OCI-LY3 (cell line): Measurements from ENCODE around the gene FRMD1.

Experiments used
- H2AFZ ChIP-seq: fragments of 200-600, 300-600 bp; shearing (Covaris generic); 2 replicates; pipeline ENCODE4 v1.6.0; 2014; ENCODE audit warnings: antibody characterized with exemption, low read depth, low read length
- H3K27ac ChIP-seq: fragments of 200-600, 300-600 bp; sonication (generic); 2 replicates; pipeline ENCODE4 v1.5.1; 2014; ENCODE audit warnings: mild to moderate bottlenecking, low read length, moderate library complexity, mixed read lengths
- H3K27me3 ChIP-seq: fragments of 200-600, 300-600 bp; sonication (generic); 2 replicates; pipeline ENCODE4 v1.6.1; 2014; ENCODE audit warnings: low read depth, low read length, mixed read lengths
- H3K36me3 ChIP-seq: fragments of 200-600, 300-600 bp; sonication (generic); replicated peaks from 2 replicates; pipeline ENCODE3; 2014; ENCODE audit warnings: low read depth, low read length, mixed read lengths
- H3K4me1 ChIP-seq: fragments of 300-600, 200-600 bp; sonication (generic); 2 replicates; pipeline ENCODE4 v1.6.1; 2014; ENCODE audit warnings: low read length, mixed read lengths
- H3K4me2 ChIP-seq: fragments of 200-600, 300-600 bp; sonication (generic); 2 replicates; pipeline ENCODE4 v1.6.1; 2014; ENCODE audit warnings: low read length, mixed read lengths
- H3K4me3 ChIP-seq: fragments of 300-600, 200-600 bp; sonication (generic); 2 replicates; pipeline ENCODE4 v1.5.1; 2014; ENCODE audit warnings: antibody characterized with exemption, mild to moderate bottlenecking, low read length, moderate library complexity
- H3K79me2 ChIP-seq: fragments of 300-600, 200-600 bp; shearing (Covaris generic); 2 replicates; pipeline ENCODE4 v1.6.1; 2014; ENCODE audit warnings: mild to moderate bottlenecking, low read length, mixed read lengths
- H3K9ac ChIP-seq: fragments of 300-600, 200-600 bp; shearing (Covaris generic); 2 replicates; pipeline ENCODE4 v1.6.0; 2014; ENCODE audit warnings: mild to moderate bottlenecking, low read length, moderate library complexity
- H3K9me3 ChIP-seq: fragments of 200-600, 300-600 bp; shearing (Covaris generic); 2 replicates; pipeline ENCODE4 v1.6.1; 2014; ENCODE audit warnings: low read length, mixed read lengths; ENCODE audit not compliant: insufficient read depth
- H4K20me1 ChIP-seq: fragments of 200-600, 300-600 bp; sonication (generic); 2 replicates; pipeline ENCODE4 v1.6.1; 2016; ENCODE audit warnings: low read length, mixed read lengths; ENCODE audit not compliant: insufficient read depth
- EZH2phosphoT487 ChIP-seq: fragments of 200-600 bp; shearing (Covaris generic); IDR thresholded peaks from 2 replicates; pipeline ENCODE4 v1.6.1; 2018; ENCODE audit warnings: antibody characterized with exemption, mixed run types, low read depth
- TF ChIP-seq, protein P1 (sequence below): fragments of 200-600, 300-600 bp; sonication (generic); IDR thresholded peaks from 2 replicates; pipeline ENCODE4 v1.5.1; 2014; ENCODE audit warnings: antibody characterized with exemption, low read length, low read depth

FRMD1 gene

DNA sequence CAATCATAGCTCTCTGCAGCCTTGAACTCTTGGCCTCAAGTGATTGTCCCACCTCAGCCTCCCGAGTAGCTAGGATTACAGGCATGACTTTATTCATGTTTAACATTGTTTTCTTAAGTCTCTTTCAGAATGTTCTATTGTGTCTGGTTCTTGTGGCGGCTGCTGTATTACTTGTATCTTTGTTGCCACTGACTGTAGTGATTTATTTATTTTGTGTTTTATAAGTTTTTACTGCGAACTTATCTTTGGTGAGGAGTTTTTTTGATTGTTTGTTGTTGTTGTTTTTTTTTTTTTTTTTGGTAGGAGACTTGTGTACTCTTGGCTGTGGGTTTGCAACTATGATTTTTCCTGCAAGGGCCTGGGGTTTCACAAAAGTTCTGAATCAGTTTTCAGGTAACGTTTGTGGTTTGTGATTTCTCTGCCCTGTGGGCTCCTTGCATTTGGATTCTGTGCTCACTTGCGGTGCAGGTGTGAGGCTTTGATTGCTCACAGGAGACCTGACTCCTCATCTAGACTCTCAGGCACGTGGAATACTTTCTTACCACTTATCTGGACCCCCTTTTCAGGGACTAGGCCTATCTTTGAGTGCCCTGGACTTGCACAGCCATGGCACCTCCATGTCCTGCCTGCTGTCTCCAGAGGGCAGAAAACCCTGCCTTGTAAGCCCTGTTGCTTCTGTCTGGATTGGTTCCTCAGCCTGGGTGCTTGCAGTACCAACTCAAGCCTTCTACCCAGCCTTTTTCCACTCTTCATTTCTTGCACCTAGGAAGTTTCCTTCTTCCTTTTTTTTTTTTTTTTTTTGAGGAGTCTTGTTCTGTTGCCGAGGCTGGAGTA is 56.3 kb downstream of the FRMD1 start:
- Histone ChIP-seq H3K4me3 (no peak overlapping the region), H3K4me2 (no peak overlapping the region)

DNA sequence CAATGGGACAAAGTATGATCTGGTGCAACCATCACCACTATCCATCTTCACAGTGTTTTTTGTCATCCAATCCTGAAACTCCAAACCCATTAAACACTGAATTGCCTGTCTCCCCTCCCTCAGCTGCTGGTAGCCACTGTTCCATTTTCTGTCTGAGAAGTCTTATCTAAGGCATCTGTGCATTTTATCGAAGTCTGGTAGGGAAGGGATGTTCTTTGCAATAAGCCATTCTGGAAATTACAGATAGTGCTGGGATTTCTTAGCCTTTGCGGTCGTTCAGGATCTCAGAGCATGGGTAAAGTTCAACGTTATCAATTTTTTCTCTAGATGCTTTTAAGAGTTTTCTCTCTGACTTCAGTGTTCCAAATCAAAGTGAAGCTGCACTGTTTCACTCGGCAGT is 57.4 kb downstream of the FRMD1 start:
- no peaks in the 10 kb centered on the region for H3K27me3 ChIP-seq
- H3K27ac ChIP-seq = no peak overlapping the region
- no peak overlapping the region for H2AFZ ChIP-seq
- peaks cover 9% of the 10 kb centered on the region for H3K4me1 ChIP-seq
- no peak overlapping the region for H3K4me3 ChIP-seq
- H3K4me2 ChIP-seq = no peak overlapping the region
- H3K9ac ChIP-seq = no peak overlapping the region
- H4K20me1 ChIP-seq = no peaks in the 10 kb centered on the region
- H3K79me2 ChIP-seq = no peaks in the 10 kb centered on the region
- TF ChIP-seq EZH2phosphoT487 = no peak
- TF ChIP-seq, protein P1, sequence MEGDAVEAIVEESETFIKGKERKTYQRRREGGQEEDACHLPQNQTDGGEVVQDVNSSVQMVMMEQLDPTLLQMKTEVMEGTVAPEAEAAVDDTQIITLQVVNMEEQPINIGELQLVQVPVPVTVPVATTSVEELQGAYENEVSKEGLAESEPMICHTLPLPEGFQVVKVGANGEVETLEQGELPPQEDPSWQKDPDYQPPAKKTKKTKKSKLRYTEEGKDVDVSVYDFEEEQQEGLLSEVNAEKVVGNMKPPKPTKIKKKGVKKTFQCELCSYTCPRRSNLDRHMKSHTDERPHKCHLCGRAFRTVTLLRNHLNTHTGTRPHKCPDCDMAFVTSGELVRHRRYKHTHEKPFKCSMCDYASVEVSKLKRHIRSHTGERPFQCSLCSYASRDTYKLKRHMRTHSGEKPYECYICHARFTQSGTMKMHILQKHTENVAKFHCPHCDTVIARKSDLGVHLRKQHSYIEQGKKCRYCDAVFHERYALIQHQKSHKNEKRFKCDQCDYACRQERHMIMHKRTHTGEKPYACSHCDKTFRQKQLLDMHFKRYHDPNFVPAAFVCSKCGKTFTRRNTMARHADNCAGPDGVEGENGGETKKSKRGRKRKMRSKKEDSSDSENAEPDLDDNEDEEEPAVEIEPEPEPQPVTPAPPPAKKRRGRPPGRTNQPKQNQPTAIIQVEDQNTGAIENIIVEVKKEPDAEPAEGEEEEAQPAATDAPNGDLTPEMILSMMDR = no peak
- no peaks in the 10 kb centered on the region for H3K36me3 ChIP-seq
- no peaks in the 10 kb centered on the region for H3K9me3 ChIP-seq

More for the DNA sequence above, 56.3 kb downstream of the FRMD1 start:
- no peak overlapping the region for H3K27ac ChIP-seq
- no peak overlapping the region for H2AFZ ChIP-seq
- peaks cover 9% of the 10 kb centered on the region for H3K4me1 ChIP-seq
- TF ChIP-seq, protein P1 = no peak
- no peak for TF ChIP-seq EZH2phosphoT487
- H3K79me2 ChIP-seq = no peaks in the 10 kb centered on the region
- H3K27me3 ChIP-seq = no peaks in the 10 kb centered on the region
- no peaks in the 10 kb centered on the region for H3K36me3 ChIP-seq
- H3K9ac ChIP-seq = no peak overlapping the region
- H4K20me1 ChIP-seq = no peaks in the 10 kb centered on the region
- H3K9me3 ChIP-seq = no peaks in the 10 kb centered on the region

DNA sequence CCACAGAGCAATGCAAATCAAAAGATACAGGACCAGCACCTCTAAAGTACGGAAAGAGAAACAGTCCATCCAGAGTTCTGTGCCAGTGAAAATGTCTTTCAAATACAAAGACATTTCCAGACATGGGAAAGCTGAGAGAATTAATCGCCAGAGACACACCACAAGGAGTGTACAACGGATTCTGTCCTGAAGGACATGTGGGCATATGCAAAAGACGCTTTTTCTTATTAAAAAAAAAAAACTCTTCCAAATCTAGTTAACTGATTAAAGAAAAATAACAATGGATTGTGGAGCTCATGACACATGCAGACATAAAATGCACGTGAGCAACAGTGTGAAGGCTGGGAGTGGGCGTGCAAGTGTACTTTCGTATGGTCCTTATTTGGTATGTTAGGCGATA is 58.8 kb downstream of the FRMD1 start:
- Histone ChIP-seq H3K4me2 (no peak overlapping the region), H3K79me2 (no peaks in the 10 kb centered on the region), H3K27me3 (no peaks in the 10 kb centered on the region), H2AFZ (no peak overlapping the region), H3K9ac (no peak overlapping the region), H3K4me3 (no peak overlapping the region), H3K9me3 (no peaks in the 10 kb centered on the region), H3K4me1 (no peaks in the 10 kb centered on the region; the same call in 1 of the 2 replicates), H3K36me3 (no peaks in the 10 kb centered on the region), H3K27ac (no peak overlapping the region), H4K20me1 (no peaks in the 10 kb centered on the region)
- TF ChIP-seq EZH2phosphoT487 = no peak
- TF ChIP-seq, protein P1 = no peak

DNA sequence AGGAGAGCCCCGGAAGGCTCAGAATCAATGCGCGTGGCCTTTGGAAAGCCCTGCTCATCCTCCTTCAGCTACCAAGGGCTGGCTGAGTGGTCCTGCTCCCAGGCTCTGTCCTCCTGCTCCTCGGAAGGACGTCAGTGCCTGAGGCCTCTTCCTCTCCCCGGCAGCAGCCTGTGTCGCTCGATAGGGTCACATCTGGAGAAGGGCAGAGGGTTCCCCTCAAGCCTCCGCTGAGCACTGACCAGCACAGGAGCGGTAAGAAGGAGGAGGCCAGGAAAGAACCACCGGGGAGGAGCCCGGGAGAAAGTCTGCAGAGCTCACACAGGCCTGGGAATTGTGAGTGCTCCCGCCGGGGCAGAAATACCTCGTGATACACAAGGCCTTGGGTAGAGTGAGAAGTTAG is 60.3 kb downstream of the FRMD1 start:
- Histone ChIP-seq H3K4me1 (peaks cover under 1% of the 10 kb centered on the region; the same call in 1 of the 2 replicates), H3K27me3 (no peaks in the 10 kb centered on the region), H3K27ac (no peak overlapping the region), H3K36me3 (no peaks in the 10 kb centered on the region), H3K4me3 (no peak overlapping the region), H3K79me2 (no peaks in the 10 kb centered on the region), H3K9me3 (no peaks in the 10 kb centered on the region), H3K4me2 (no peak overlapping the region), H2AFZ (no peak overlapping the region), H4K20me1 (no peaks in the 10 kb centered on the region), H3K9ac (no peak overlapping the region)
- TF ChIP-seq, protein P1 = no peak
- no peak for TF ChIP-seq EZH2phosphoT487
